ENCODE measurements around the gene TNFRSF14. TPM values are rescaled to one million over a fixed set of nuclear protein-coding genes. Genes with fewer than 3 reads are reported as not detected.
A peak's percentile ranks its signal among the peaks of the same experiment; 100 is the strongest.

TNFRSF14 gene
- total RNA-seq, 2 donors from 2014 or later: 9.2 to 14.5 TPM

DNA sequence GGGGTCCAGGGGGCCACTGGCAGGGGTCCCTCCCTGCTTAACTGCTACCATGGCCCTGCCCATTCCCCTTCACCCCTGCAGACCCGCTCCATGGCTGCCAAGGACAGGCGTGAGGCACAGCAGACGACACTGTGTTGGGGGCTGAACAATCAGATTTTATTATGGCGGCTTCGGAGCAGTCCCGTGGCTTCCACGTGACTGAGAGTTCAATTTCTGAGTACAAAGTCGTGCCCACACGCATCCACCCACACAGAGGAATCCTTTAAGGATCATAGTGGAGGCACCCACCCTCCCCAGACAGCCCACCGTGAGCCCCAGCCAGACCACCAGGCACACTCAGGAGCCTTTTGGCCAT lies 27.6 kb upstream of the TNFRSF14 start:
- Histone ChIP-seq H3K4me1 (peaks cover 0 to 68% of the 10 kb centered on the region in 2 donors), H3K27me3 (no peaks in the 10 kb centered on the region), H3K4me3 (peak overlapping the region in 1 of 2 donors; percentile 46), H3K36me3 (no peaks in the 10 kb centered on the region), H3K9me3 (no peaks in the 10 kb centered on the region), H3K27ac (peak overlapping the region; percentile 79)
- no peak for DNase-seq (ENCODE audit: low spot score)
- no peak for TF ChIP-seq CTCF (IDR thresholded peaks at IDR 0.05)

- H3K4me3 ChIP-seq: peak overlapping the region; percentile 19 to 46
- peaks cover 0 to 62% of the 10 kb centered on the region in 2 donors for H3K4me1 ChIP-seq
- H3K27me3 ChIP-seq: no peaks in the 10 kb centered on the region
- TF ChIP-seq CTCF (IDR thresholded peaks at IDR 0.05): peak in 1 of 2 donors; percentile 16
- H3K9me3 ChIP-seq: no peaks in the 10 kb centered on the region
- H3K27ac ChIP-seq: peak overlapping the region; percentile 43 to 79
- DNase-seq (ENCODE audit: low spot score): no peak
- H3K36me3 ChIP-seq: no peaks in the 10 kb centered on the region
Measured at GRCh38 chr1:2528966-2529783, 27.0 kb upstream of the TNFRSF14 start.

DNA sequence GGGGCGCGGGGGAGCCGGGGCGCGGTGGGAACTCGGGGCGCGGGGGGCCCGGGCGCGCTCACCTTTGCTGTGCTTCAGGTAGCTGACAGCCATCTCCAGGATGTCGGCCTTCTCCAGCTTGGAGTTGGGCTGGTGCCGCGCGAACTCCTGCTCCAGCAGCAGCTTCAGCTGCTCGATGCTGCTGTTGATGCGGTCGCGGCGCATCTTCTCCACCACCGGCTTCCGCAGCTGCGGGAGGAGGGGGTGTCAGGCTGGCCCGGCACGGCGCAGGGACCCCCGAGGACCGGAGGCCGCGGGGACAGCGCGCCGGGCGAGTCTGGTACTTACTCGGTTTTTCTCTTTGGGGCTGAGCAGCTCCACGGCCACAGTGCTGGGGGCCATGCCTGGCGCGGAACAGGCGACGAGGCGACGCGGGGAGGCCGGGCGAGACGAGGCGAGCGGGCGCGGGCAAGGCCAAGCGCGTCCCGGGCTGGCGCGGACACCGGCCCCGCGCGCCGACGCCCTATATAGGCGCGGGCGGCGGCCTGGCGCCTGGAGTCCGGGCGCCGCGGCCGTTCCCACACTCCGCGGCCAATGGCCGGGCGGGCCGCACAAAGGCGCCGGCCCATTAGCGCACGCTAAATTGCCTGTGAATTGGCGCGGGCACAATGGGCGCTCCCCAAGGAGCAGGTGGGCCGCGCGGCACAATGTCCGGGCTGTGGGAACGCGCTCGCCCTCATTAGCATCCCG lies 26.2 kb upstream of the TNFRSF14 start, which contains the start of gene HES5:
Gene HES5 (minus strand): TSS at position 480 of the 729 bp plus-strand sequence. CDS start 99 bp downstream, at position 381.
- TF ChIP-seq CTCF (IDR thresholded peaks at IDR 0.05): no peak
- no peaks in the 10 kb centered on the region for H3K27me3 ChIP-seq
- peak within 1 kb of the TSS; percentile 43 to 79 for H3K27ac ChIP-seq
- H3K36me3 ChIP-seq: no peaks in the 10 kb centered on the region
- peak within 1 kb of the TSS; percentile 19 to 46 for H3K4me3 ChIP-seq
- no peak for DNase-seq (ENCODE audit: low spot score)
- peaks cover 0 to 62% of the 10 kb centered on the region in 2 donors for H3K4me1 ChIP-seq
- no peaks in the 10 kb centered on the region for H3K9me3 ChIP-seq

GRCh38 chr1:2530513-2531361 lies 25.4 kb upstream of the TNFRSF14 start:
- Histone ChIP-seq H3K27me3 (no peaks in the 10 kb centered on the region), H3K27ac (no peak overlapping the region), H3K36me3 (no peaks in the 10 kb centered on the region), H3K4me1 (peaks cover 0 to 56% of the 10 kb centered on the region in 2 donors), H3K9me3 (no peaks in the 10 kb centered on the region), H3K4me3 (peak overlapping the region; percentile 19 to 46)
- no peak for TF ChIP-seq CTCF (IDR thresholded peaks at IDR 0.05)
- DNase-seq (ENCODE audit: low spot score): no peak

GRCh38 chr1:2532485-2533160 lies 23.5 kb upstream of the TNFRSF14 start:
- no peaks in the 10 kb centered on the region for H3K36me3 ChIP-seq
- no peaks in the 10 kb centered on the region for H3K27me3 ChIP-seq
- H3K27ac ChIP-seq: no peak overlapping the region
- H3K9me3 ChIP-seq: no peaks in the 10 kb centered on the region
- H3K4me1 ChIP-seq: peaks cover 0 to 43% of the 10 kb centered on the region in 2 donors
- no peak overlapping the region for H3K4me3 ChIP-seq
- no peak for DNase-seq (ENCODE audit: low spot score)
- TF ChIP-seq CTCF (IDR thresholded peaks at IDR 0.05): no peak
